Measurements from ENCODE around the gene TBC1D2.

TBC1D2 gene

DNA sequence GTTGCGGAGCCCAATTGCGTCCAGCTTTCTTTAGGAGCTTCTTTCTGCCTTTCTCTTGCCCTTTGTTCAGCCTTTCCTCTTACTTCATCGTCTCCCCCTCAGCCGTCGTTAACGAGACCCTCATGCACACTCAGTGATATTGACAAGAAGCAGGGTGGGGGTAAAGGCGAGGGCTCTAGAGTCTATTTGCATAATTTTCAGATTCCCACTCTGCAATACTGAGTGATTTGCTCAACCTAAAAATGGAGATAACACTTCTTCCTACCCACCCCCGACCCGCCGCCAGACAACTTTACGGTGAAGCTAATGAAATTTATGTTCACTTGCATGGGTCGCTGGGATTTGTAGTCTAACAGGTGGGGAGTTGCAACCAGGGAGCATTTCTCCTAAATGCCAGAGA is 1.3 kb upstream of the TBC1D2 start:
- Histone ChIP-seq H3K4me3 (replicated peaks; ENCODE audit: insufficient read depth, low read length) (peak overlapping the region; percentile 92), H3K27me3 (ENCODE audit: insufficient read depth, poor library complexity, severe bottlenecking) (no peaks in the 10 kb centered on the region), H3K27ac (replicated peaks) (peak overlapping the region; percentile 89)
- TF ChIP-seq REST (IDR thresholded peaks at IDR 0.05; ENCODE audit: insufficient replicate concordance, low read depth) (no peak), POLR2AphosphoS5 (IDR thresholded peaks at IDR 0.05; ENCODE audit: low read depth) (0 out of 2 replicates have a peak, but pooled peaks have one; percentile 26)
- DNase-seq (ENCODE audit: low read depth in 1 of 2, low spot score in 1 of 2): peak in 1 of 2 experiments; percentile 63

- Histone ChIP-seq H3K4me3 (replicated peaks; ENCODE audit: insufficient read depth, low read length) (peak overlapping the region; percentile 92), H3K27ac (replicated peaks) (peak overlapping the region; percentile 41), H3K27me3 (ENCODE audit: insufficient read depth, poor library complexity, severe bottlenecking) (no peaks in the 10 kb centered on the region)
- no peak for DNase-seq (ENCODE audit: low read depth in 1 of 2, low spot score in 1 of 2)
- TF ChIP-seq CTCF (IDR thresholded peaks at IDR 0.05; ENCODE audit: insufficient read depth, low read length) (no peak), REST (IDR thresholded peaks at IDR 0.05; ENCODE audit: insufficient replicate concordance, low read depth) (no peak), GABPA (IDR thresholded peaks at IDR 0.05; ENCODE audit: low read depth) (no peak)
Observed at GRCh38 chr9:98255061-98255577, 330 bp downstream of the TBC1D2 start.

DNA sequence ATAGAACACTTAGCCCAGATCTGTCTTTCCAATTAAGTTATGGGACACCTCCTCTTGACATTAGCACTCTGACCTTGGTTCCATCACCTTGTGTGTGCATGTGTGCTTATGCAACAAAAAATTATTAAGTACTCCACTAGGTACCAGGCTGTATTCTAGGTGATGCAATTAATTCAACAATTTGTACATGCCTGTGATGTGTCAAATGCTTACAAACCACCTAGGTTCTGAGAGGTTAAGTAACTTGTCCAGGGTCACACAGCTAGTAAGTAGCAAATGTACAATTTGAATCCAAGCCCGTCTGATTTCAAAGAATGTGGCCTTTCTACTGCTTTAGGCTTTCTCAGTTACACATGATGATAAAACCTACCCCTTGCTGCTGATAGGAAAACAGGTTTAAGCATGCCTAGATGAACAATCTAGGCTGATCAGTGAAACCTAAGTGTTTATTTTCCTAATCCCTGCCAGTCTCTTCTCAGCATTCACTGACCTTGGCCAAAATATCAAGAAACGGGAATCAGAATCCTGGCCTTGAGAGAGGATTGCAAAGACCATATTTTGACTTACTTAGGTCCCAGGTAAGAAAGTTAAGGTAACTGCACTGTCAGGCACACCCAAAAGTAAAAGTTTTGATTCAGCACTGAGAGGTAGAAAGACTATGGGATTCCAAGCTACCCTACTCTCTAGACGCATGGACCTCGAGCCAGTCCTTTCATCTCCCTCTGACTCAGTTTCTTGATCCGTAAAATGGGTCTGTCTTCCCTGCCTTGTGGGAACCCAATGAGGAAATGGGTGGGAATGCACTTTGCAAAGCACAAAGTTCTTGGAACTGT is 1.0 kb downstream of the TBC1D2 start:
- H3K4me3 ChIP-seq (replicated peaks; ENCODE audit: insufficient read depth, low read length): peak overlapping the region; percentile 92
- H3K27me3 ChIP-seq (ENCODE audit: insufficient read depth, poor library complexity, severe bottlenecking): no peaks in the 10 kb centered on the region
- H3K27ac ChIP-seq (replicated peaks): no peak overlapping the region; the same call in 1 of the 2 replicates
- TF ChIP-seq CTCF (IDR thresholded peaks at IDR 0.05; ENCODE audit: insufficient read depth, low read length) (no peak), SPI1 (IDR thresholded peaks at IDR 0.05; ENCODE audit: borderline replicate concordance, low read depth) (no peak), POLR2AphosphoS5 (IDR thresholded peaks at IDR 0.05; ENCODE audit: low read depth) (no peak), REST (IDR thresholded peaks at IDR 0.05; ENCODE audit: insufficient replicate concordance, low read depth) (no peak), GABPA (IDR thresholded peaks at IDR 0.05; ENCODE audit: low read depth) (no peak)
- DNase-seq (ENCODE audit: low read depth in 1 of 2, low spot score in 1 of 2): peak in 1 of 2 experiments; percentile 68

Measured in HL-60 (cell line).